ENCODE data around the gene ACOT4.
A peak's percentile ranks its signal among the peaks of the same experiment; 100 is the strongest.
"Not testable (repeated sequence)": the region's sequence is repeated elsewhere in the genome, so short reads cannot be mapped to it uniquely, and the experiment has no call there.

The ACOT4 gene

DNA sequence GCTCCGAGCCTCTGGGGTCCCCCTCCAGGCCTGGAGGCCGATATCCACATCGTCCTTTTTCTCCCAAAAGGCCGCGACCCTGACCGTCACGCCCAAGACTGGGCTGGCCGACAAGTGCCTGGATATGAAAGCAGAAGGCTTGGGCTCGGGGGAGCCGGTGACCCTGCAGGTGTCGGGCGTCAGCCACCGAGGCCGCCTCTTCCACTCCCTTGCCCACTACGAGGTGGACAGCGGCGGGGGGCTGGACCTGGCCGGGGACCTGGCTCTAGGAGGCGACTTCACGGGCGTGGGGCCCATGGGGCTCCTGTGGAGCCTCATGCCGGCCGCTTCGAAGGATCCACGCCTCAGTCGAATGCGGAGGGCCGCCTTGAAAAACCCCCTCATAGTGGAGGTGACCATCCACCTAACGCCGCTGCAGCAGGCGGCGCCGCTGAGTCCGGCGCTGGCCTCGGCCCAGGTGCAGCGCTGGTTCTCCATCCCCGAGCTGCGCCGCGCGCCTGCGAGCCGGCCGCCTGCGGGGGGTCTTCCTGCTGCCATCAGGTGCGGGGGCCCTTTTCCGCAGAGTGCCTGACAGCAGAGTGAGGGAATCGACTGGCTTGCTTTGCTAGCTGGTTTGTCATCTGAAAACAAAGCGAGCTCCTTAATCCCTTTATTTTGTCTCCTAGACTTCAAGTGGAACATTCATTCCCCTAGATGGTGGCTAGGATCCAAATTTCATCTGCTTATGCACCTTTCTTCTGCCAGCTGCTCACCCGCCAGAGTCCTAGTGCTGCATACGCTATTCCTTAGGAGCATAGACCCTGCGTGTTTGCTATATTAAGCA, 42.5 kb downstream of the ACOT4 start:
- DNase-seq: no peak

DNA sequence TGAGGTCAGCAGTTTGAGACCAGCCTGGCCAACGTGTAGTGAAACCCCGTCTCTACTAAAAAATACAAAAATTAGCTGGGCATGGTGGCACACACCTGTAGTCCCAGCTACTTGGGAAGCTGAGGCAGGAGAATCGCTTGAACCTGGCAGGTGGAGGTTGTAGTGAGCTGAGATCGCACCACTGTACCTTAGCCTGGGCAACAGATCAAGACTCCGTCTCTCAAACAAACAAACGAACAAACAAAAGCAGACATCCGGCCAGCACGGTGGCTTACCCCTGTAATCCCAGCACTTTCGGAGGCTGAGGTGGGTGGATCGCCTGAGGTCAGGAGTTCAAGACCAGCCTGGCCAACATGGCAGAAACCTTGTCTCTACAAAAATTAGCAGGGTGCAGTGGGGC, 44.7 kb downstream of the ACOT4 start:
- DNase-seq: not testable (repeated sequence)

DNA sequence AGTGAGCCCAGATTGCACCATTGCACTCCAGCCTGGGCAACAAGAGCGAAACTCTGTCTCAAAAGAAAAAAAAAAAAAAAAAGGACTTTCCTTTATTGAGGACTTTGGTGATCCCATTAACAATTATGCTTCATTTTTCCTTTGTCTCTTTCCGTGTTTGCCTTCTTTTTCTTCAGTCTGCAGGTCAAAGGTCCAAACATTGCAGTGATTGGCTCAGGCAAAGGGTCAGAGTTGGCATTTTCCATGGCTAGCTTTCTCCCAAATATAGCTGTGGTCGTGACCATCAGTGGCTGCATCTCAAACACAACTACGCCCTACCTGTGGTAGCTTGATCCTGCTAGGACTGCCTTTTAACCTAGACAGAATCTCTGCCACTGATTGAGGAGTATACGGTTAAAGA, 46.2 kb downstream of the ACOT4 start:
- no peak for DNase-seq

DNA sequence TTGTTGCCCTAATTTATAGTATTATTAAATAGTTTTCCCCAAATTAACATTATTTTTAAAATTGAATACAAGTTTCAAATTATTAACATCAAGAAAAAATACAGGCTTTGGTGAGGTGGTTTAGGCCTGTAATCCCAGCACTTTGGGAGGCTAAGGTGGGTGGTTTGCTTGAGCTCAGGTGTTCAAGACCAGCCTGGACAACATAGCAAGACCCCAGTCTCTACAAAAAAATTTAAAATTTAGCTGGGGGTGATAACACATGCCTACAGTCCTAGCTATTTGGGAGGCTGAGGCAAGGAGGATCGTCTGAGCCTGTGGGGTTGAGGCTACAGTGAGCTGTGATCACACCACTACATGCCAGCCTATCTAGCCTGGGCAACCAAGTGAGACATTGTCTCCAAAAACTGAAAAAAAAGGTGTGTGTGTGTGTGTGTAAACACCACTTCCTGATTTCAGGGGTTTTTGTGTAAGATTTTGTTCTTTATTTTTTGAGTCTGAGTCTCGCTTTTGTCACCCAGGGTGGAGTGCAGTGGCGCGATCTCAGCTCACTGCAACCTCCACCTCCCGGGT, 49.2 kb downstream of the ACOT4 start:
- no peak for DNase-seq

DNA sequence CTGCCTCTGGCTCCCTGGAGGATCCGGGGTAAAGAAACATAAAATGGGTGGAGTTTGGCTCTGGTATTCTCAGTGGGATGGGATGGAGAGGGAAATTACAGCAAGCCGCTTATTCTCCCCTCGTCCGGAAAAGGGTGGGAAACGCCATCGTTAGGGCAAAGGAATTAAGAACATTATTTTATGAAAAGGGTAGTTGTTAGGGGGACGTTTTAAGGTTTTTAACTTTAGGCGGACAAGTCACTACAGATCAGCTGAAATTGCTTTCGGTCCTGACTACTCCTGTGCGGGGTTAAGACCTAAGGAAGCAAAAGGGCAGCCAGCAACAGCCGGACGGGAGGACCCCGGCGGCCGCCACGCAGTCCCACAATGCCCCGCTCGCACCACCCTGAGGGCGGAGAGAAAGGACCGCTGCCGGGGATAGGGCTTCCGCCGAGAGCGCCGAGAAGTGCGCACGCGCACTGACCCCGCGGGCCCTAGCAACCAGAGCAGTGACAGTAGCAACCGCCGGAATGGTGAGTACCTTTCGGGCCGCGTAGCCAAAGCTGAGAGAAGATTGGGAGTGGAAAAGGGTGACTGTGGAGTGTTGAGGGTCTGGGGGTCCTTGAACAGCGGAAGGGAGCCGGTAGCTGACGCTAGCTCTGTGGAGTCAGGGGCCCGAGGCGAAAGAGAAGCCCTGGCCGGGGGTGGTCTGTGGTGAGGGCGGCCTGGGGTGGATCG, 53.0 kb downstream of the ACOT4 start, which contains the start of gene DNAL1:
TSS of gene DNAL1 (plus strand) at position 456 of the 717 bp plus-strand sequence. CDS start at position 510, 54 bp downstream.
- peak; percentile 92 for DNase-seq

DNA sequence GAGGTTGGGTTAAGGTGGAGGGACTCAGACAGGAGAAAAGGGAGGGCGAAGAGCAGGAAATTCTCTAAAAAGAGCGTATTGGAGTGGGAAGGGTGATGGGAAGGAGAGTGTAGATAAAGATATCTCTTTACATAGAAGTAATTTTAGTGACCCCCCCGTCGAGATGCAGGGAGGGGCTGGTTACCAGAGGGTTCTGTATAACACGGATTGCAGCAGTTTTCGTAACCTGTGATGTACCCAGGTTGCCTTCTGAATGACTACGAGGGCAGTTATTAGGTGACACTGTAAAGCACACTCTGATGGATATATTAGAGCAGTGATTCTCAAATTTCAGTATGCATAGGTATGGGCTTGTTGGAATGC, 53.6 kb downstream of the ACOT4 start:
- DNase-seq: no peak
